ENCODE data around the gene BNC2. TPM values are rescaled to one million over a fixed set of nuclear protein-coding genes. Genes with fewer than 3 reads are reported as not detected.
A peak's percentile ranks its signal among the peaks of the same experiment; 100 is the strongest.

Gene BNC2
- total and polyA plus RNA-seq, 2 experiments from 2014 or later: 13.8 to 18.5 TPM

DNA sequence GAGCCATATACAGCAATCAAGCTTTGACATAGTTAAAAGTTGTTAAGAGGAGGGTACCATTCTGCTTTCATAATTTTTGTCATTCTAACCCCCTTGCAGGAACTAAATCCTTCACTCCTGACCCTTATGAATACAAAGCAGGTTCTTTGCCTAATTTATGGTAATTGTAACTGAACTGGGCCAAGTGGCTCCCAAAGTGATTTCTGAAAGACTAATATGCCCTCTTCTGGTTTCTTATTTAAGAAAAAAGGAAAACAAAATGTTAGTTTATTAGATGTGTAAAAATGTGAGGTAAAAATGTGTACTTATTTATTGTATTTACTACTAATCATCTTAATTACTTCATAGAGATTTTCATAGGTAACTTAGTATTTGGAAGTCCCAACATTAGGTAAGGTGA is 268.5 kb downstream of the BNC2 start:
- in situ Hi-C loops (cut with MboI): no loop called here
- no peak overlapping the region for H2AFZ ChIP-seq
- no peaks in the 10 kb centered on the region for H3K27me3 ChIP-seq (replicated peaks; ENCODE audit: insufficient read depth)
- no peak overlapping the region for H3K9ac ChIP-seq
- no peak overlapping the region for H3K4me2 ChIP-seq (ENCODE audit: unreplicated experiment)
- no peak for DNase-seq
- H3K9me3 ChIP-seq (ENCODE audit: low read depth): no peaks in the 10 kb centered on the region
- TF ChIP-seq EZH2phosphoT487 (IDR thresholded peaks at IDR 0.05; ENCODE audit: insufficient read depth, low read depth) (no peak), EZH2 (IDR thresholded peaks at IDR 0.05; ENCODE audit: insufficient read depth, poor library complexity, severe bottlenecking) (no peak)
- H3K9me2 ChIP-seq (ENCODE audit: insufficient read depth): no peaks in the 10 kb centered on the region
- H3K36me3 ChIP-seq (ENCODE audit: low read depth): no peaks in the 10 kb centered on the region; the same call in 1 of the 2 replicates
- no peak overlapping the region for H3K4me3 ChIP-seq
- no peaks in the 10 kb centered on the region for H4K20me1 ChIP-seq (ENCODE audit: insufficient read depth)
- peaks cover 6% of the 10 kb centered on the region for H3K4me1 ChIP-seq (ENCODE audit: insufficient read depth)
- peaks cover 63% of the 10 kb centered on the region for H3K79me2 ChIP-seq (ENCODE audit: insufficient read depth)
- H3F3A ChIP-seq (ENCODE audit: insufficient read depth): no peaks in the 10 kb centered on the region
- H3K27ac ChIP-seq: no peak overlapping the region

DNA sequence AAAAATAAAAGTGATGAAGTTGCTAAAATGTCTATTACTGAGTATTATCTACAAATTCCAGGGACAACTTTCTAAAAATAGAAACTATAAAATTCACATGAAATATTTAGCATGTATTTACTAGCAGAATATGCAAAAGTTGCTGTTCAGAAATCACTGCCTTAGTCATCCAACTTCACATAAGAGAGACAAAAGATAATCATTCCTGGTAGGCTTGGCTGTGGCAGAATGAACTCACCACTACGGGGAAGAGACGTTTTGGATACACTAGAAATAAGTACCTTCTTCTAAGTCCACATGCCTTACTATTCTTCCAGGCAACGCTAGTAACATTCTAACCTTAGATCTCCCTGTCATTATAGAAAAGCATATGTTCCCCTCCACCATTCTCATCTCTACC is 272.2 kb downstream of the BNC2 start:
- H3K27ac ChIP-seq: no peak overlapping the region
- H3K9me2 ChIP-seq (ENCODE audit: insufficient read depth): no peaks in the 10 kb centered on the region
- H4K20me1 ChIP-seq (ENCODE audit: insufficient read depth): no peaks in the 10 kb centered on the region
- no peak overlapping the region for H2AFZ ChIP-seq
- peak; percentile 50 for DNase-seq
- H3K4me1 ChIP-seq (ENCODE audit: insufficient read depth): peaks cover 11% of the 10 kb centered on the region
- H3K4me2 ChIP-seq (ENCODE audit: unreplicated experiment): no peak overlapping the region
- no peaks in the 10 kb centered on the region for H3K36me3 ChIP-seq (ENCODE audit: low read depth)
- H3F3A ChIP-seq (ENCODE audit: insufficient read depth): no peaks in the 10 kb centered on the region
- no peaks in the 10 kb centered on the region for H3K9me3 ChIP-seq (ENCODE audit: low read depth)
- peaks cover 67% of the 10 kb centered on the region for H3K79me2 ChIP-seq (ENCODE audit: insufficient read depth)
- no peaks in the 10 kb centered on the region for H3K27me3 ChIP-seq (replicated peaks; ENCODE audit: insufficient read depth)
- in situ Hi-C loops (cut with MboI): no loop called here
- no peak overlapping the region for H3K4me3 ChIP-seq
- WGBS, 2 experiments (ENCODE audit: low coverage in 1 of 2, low lambda C conversion rate in 2 of 2, missing lambda C conversion rate in 2 of 2): 30 to 59% methylated on average over 3 of the region's 3 CpGs
- no peak overlapping the region for H3K9ac ChIP-seq
- TF ChIP-seq EZH2phosphoT487 (IDR thresholded peaks at IDR 0.05; ENCODE audit: insufficient read depth, low read depth): no peak

DNA sequence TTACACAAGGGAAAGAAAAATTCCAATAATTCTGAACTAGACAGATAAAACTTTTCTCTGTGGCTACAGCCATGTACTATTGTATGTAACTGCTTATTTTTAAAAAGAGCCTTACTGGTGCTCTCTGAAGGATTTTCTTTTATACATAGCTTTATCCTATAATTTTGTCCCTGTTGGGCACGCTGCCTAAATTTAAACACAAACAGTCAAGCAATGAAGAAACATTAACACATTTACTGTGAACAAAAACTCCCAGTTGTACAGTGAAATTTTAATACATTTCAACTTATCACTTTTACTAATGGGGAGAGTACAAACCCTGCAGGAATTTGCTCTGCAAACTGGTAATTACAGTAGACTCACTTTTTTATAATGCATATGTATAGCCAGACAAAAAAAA is 273.3 kb downstream of the BNC2 start:
- in situ Hi-C loops (cut with MboI): no loop called here
- Histone ChIP-seq H3K27ac (no peak overlapping the region), H4K20me1 (ENCODE audit: insufficient read depth) (no peaks in the 10 kb centered on the region), H3K4me1 (ENCODE audit: insufficient read depth) (peaks cover 11% of the 10 kb centered on the region), H3K9ac (no peak overlapping the region), H3K36me3 (ENCODE audit: low read depth) (no peaks in the 10 kb centered on the region), H3K9me3 (ENCODE audit: low read depth) (no peaks in the 10 kb centered on the region), H3F3A (ENCODE audit: insufficient read depth) (no peaks in the 10 kb centered on the region), H3K27me3 (replicated peaks; ENCODE audit: insufficient read depth) (no peaks in the 10 kb centered on the region), H3K9me2 (ENCODE audit: insufficient read depth) (no peaks in the 10 kb centered on the region), H2AFZ (no peak overlapping the region), H3K4me2 (ENCODE audit: unreplicated experiment) (no peak overlapping the region), H3K4me3 (no peak overlapping the region), H3K79me2 (ENCODE audit: insufficient read depth) (peaks cover 78% of the 10 kb centered on the region)
- WGBS, 2 experiments (ENCODE audit: low coverage in 1 of 2, low lambda C conversion rate in 2 of 2, missing lambda C conversion rate in 2 of 2): 98 to 100% methylated on average over 1 of the region's 1 CpG
- TF ChIP-seq EZH2 (IDR thresholded peaks at IDR 0.05; ENCODE audit: insufficient read depth, poor library complexity, severe bottlenecking) (no peak), EZH2phosphoT487 (IDR thresholded peaks at IDR 0.05; ENCODE audit: insufficient read depth, low read depth) (no peak)
- no peak for DNase-seq

DNA sequence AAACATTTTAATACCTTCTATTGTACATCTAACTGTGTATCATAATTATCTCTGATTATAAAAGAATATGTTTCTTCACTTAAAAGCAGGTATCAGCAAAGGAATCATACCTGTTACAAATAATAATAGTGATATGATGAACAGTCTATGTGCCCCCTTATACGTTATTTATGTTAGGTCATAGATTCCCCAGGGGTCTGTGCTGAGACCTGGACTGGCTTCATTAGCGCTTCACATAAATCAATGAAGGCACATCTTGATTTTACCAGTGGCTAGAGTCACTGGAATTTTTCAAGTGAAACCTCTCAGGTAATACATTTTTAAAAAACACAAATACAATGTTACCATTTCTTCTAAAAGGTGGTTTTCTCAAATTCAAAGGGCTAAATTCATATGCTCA is 275.2 kb downstream of the BNC2 start:
- WGBS, 2 experiments (ENCODE audit: low coverage in 1 of 2, low lambda C conversion rate in 2 of 2, missing lambda C conversion rate in 2 of 2): 93 to 95% methylated on average over 2 of the region's 2 CpGs
- Histone ChIP-seq H3K4me1 (ENCODE audit: insufficient read depth) (peaks cover 11% of the 10 kb centered on the region), H2AFZ (no peak overlapping the region), H3K9ac (no peak overlapping the region), H3K27ac (no peak overlapping the region), H4K20me1 (ENCODE audit: insufficient read depth) (no peaks in the 10 kb centered on the region), H3K79me2 (ENCODE audit: insufficient read depth) (peaks cover 86% of the 10 kb centered on the region), H3K9me2 (ENCODE audit: insufficient read depth) (no peaks in the 10 kb centered on the region), H3K36me3 (ENCODE audit: low read depth) (no peaks in the 10 kb centered on the region), H3K9me3 (ENCODE audit: low read depth) (no peaks in the 10 kb centered on the region), H3K4me2 (ENCODE audit: unreplicated experiment) (no peak overlapping the region), H3K27me3 (replicated peaks; ENCODE audit: insufficient read depth) (no peaks in the 10 kb centered on the region), H3K4me3 (no peak overlapping the region), H3F3A (ENCODE audit: insufficient read depth) (no peaks in the 10 kb centered on the region)
- in situ Hi-C loops (cut with MboI): no loop called here
- TF ChIP-seq EZH2phosphoT487 (IDR thresholded peaks at IDR 0.05; ENCODE audit: insufficient read depth, low read depth) (no peak), EZH2 (IDR thresholded peaks at IDR 0.05; ENCODE audit: insufficient read depth, poor library complexity, severe bottlenecking) (no peak)
- DNase-seq: no peak

DNA sequence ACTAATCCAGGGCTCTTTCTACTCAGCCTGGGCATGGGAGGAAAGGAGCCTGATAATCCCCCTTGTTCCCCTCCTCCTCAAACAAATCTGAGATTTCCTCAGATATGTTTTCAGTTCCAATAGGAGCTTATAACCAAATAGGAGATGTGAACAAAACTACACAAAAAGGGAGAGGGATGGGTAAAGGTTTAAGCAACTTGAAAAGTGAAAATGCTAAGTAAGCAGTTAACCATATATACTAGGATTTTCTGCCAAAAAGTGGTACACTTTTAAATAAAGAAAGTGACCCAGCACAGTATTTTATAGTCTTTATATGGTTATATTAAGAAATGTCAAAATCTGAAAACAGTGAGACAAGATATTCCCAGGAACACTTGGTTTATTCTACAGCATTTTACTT is 275.7 kb downstream of the BNC2 start:
- Histone ChIP-seq H2AFZ (no peak overlapping the region), H3K4me2 (ENCODE audit: unreplicated experiment) (no peak overlapping the region), H3K79me2 (ENCODE audit: insufficient read depth) (peaks cover 87% of the 10 kb centered on the region), H3K9ac (no peak overlapping the region), H3F3A (ENCODE audit: insufficient read depth) (no peaks in the 10 kb centered on the region), H3K4me1 (ENCODE audit: insufficient read depth) (peaks cover 11% of the 10 kb centered on the region), H3K36me3 (ENCODE audit: low read depth) (no peaks in the 10 kb centered on the region), H3K9me2 (ENCODE audit: insufficient read depth) (no peaks in the 10 kb centered on the region), H3K9me3 (ENCODE audit: low read depth) (no peaks in the 10 kb centered on the region), H3K27ac (no peak overlapping the region), H3K4me3 (no peak overlapping the region), H4K20me1 (ENCODE audit: insufficient read depth) (no peaks in the 10 kb centered on the region), H3K27me3 (replicated peaks; ENCODE audit: insufficient read depth) (no peaks in the 10 kb centered on the region)
- in situ Hi-C loops (cut with MboI): no loop called here
- DNase-seq: no peak
- no peak for TF ChIP-seq EZH2 (IDR thresholded peaks at IDR 0.05; ENCODE audit: insufficient read depth, poor library complexity, severe bottlenecking)
- TF ChIP-seq EZH2phosphoT487 (IDR thresholded peaks at IDR 0.05; ENCODE audit: insufficient read depth, low read depth): no peak

Data from GM23248 (cell line).